SK-N-MC (cell line): Measurements from ENCODE around the gene NRAS.

Experiments
- DNase-seq: peaks from one replicate; pipeline ENCODE4 v3.0.0-alpha.2; 2011; ENCODE audit warnings: low read depth, low spot score
- H3K27ac ChIP-seq: fragments of 200-600 bp; sonication (generic); 2 replicates; pipeline ENCODE4 v1.5.1; 2016; ENCODE audit warnings: mixed run types
- H3K36me3 ChIP-seq: fragments of 200-600 bp; sonication (generic); 2 replicates; pipeline ENCODE4 v1.6.1; 2017; ENCODE audit warnings: antibody characterized with exemption, low read length, mixed read lengths; ENCODE audit not compliant: insufficient read depth
- H3K4me3 ChIP-seq: fragments of 200-600 bp; sonication (generic); 2 replicates; pipeline ENCODE4 v1.5.1; 2016
- H3K9ac ChIP-seq: fragments of 200-600 bp; sonication (generic); 2 replicates; pipeline ENCODE4 v1.8.0; 2017; ENCODE audit warnings: mixed run types, mixed read lengths; ENCODE audit not compliant: insufficient read length
- H3K9me3 ChIP-seq: fragments of 200-600 bp; sonication (generic); 2 replicates; pipeline ENCODE4 v1.6.1; 2017; ENCODE audit warnings: low read depth, mild to moderate bottlenecking, antibody characterized with exemption, low read length, moderate library complexity, mixed read lengths
- EZH2 ChIP-seq: fragments of 200-600 bp; sonication (generic); IDR thresholded peaks from one replicate; pipeline ENCODE4 v1.6.1; 2017; ENCODE audit warnings: antibody characterized with exemption
- FOXP2 ChIP-seq: optimal IDR thresholded peaks from 2 replicates; pipeline ENCODE3; 2011; ENCODE audit warnings: mild to moderate bottlenecking, moderate library complexity; ENCODE audit not compliant: insufficient read depth; ENCODE audit errors: extremely low read length, control extremely low read depth
- POLR2AphosphoS5 ChIP-seq: IDR thresholded peaks from 2 replicates; pipeline ENCODE4 v1.6.1; 2012; ENCODE audit warnings: mild to moderate bottlenecking, low read depth, low read length, borderline replicate concordance

The NRAS gene

GRCh38 chr1:114719424-114719787, 2.8 kb upstream of the NRAS start:
- H3K4me3 ChIP-seq = no peak overlapping the region
- TF ChIP-seq EZH2 = no peak
- no peak for TF ChIP-seq FOXP2
- TF ChIP-seq POLR2AphosphoS5 = no peak
- H3K27ac ChIP-seq = peak overlapping the region; percentile 68
- H3K36me3 ChIP-seq = peaks cover 85% of the 10 kb centered on the region
- H3K9ac ChIP-seq = no peak overlapping the region
- no peak for DNase-seq
- no peaks in the 10 kb centered on the region for H3K9me3 ChIP-seq

- TF ChIP-seq FOXP2 (no peak), EZH2 (no peak), POLR2AphosphoS5 (no peak; the same call in 1 of the 2 replicates)
- DNase-seq = no peak
- Histone ChIP-seq H3K4me3 (no peak overlapping the region), H3K9me3 (no peaks in the 10 kb centered on the region), H3K36me3 (peaks cover 85% of the 10 kb centered on the region), H3K27ac (peak overlapping the region; percentile 68), H3K9ac (no peak overlapping the region)
Observed at GRCh38 chr1:114718661-114719423, 2.3 kb upstream of the NRAS start.

DNA sequence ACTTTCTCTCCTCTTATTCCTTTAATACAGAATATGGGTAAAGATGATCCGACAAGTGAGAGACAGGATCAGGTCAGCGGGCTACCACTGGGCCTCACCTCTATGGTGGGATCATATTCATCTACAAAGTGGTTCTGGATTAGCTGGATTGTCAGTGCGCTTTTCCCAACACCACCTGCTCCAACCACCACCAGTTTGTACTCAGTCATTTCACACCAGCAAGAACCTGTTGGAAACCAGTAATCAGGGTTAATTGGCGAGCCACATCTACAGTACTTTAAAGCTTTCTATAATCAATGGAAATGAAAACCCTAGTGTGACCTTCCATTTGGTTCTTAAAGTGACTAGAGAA, 643 bp downstream of the NRAS start:
- DNase-seq = no peak
- Histone ChIP-seq H3K27ac (peak overlapping the region; percentile 94), H3K9ac (peak overlapping the region; percentile 99), H3K4me3 (peak overlapping the region; percentile 99), H3K36me3 (peaks cover 84% of the 10 kb centered on the region), H3K9me3 (no peaks in the 10 kb centered on the region)
- no peak for TF ChIP-seq EZH2
- TF ChIP-seq FOXP2 = no peak
- no peak for TF ChIP-seq POLR2AphosphoS5

- H3K4me3 ChIP-seq = no peak overlapping the region
- TF ChIP-seq FOXP2 (no peak), POLR2AphosphoS5 (no peak), EZH2 (no peak)
- peaks cover 79% of the 10 kb centered on the region for H3K36me3 ChIP-seq
- no peak overlapping the region; the same call in 1 of the 2 replicates for H3K27ac ChIP-seq
- DNase-seq = no peak
- no peaks in the 10 kb centered on the region for H3K9me3 ChIP-seq
- no peak overlapping the region for H3K9ac ChIP-seq
Observed at GRCh38 chr1:114712977-114713376, 3.6 kb downstream of the NRAS start.

- DNase-seq = no peak
- H3K9me3 ChIP-seq = no peaks in the 10 kb centered on the region
- H3K36me3 ChIP-seq = peaks cover 84% of the 10 kb centered on the region
- H3K4me3 ChIP-seq = no peak overlapping the region
- H3K9ac ChIP-seq = no peak overlapping the region
- H3K27ac ChIP-seq = no peak overlapping the region
- TF ChIP-seq POLR2AphosphoS5 (no peak), FOXP2 (no peak), EZH2 (no peak)
Observed at GRCh38 chr1:114710360-114710759, 6.2 kb downstream of the NRAS start.

GRCh38 chr1:114707604-114708003, 9.0 kb downstream of the NRAS start:
- DNase-seq = no peak
- Histone ChIP-seq H3K9me3 (no peaks in the 10 kb centered on the region), H3K9ac (no peak overlapping the region), H3K4me3 (no peak overlapping the region), H3K27ac (no peak overlapping the region), H3K36me3 (peaks cover 73% of the 10 kb centered on the region)
- no peak for TF ChIP-seq EZH2
- TF ChIP-seq FOXP2 = no peak
- no peak for TF ChIP-seq POLR2AphosphoS5

- H3K9ac ChIP-seq = no peak overlapping the region
- no peak overlapping the region for H3K27ac ChIP-seq
- no peaks in the 10 kb centered on the region for H3K9me3 ChIP-seq
- no peak overlapping the region for H3K4me3 ChIP-seq
- no peak for TF ChIP-seq EZH2
- TF ChIP-seq POLR2AphosphoS5 = no peak
- no peak for TF ChIP-seq FOXP2
- H3K36me3 ChIP-seq = peaks cover 36% of the 10 kb centered on the region
- no peak for DNase-seq
Observed at GRCh38 chr1:114703242-114703641, 13.3 kb downstream of the NRAS start.

DNA sequence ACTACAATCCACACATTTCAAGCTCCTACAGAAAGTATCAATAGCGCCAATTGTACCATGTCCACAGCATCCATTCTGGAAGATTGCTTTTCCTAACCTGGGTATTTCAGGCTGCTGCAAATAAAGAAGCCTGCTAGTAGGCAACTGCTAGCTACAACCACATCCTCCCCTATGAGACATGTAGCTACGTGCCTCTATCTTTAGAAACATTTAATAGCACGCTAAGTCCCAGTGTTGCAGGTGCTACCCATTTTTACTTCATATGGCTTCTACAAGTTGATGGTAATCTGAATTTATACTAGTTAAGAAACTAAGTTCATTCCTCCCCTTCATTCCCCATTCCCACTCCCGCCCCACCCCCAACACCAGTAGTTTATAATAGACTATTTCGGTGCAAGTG, 13.8 kb downstream of the NRAS start:
- Histone ChIP-seq H3K27ac (peak overlapping the region; percentile 37; the same call in 1 of the 2 replicates), H3K9me3 (no peaks in the 10 kb centered on the region), H3K4me3 (no peak overlapping the region), H3K36me3 (peaks cover 31% of the 10 kb centered on the region), H3K9ac (no peak overlapping the region)
- TF ChIP-seq FOXP2 (no peak), POLR2AphosphoS5 (no peak), EZH2 (no peak)
- no peak for DNase-seq

GRCh38 chr1:114701931-114702330, 14.6 kb downstream of the NRAS start:
- Histone ChIP-seq H3K9ac (no peak overlapping the region), H3K36me3 (peaks cover 23% of the 10 kb centered on the region), H3K4me3 (no peak overlapping the region), H3K9me3 (no peaks in the 10 kb centered on the region), H3K27ac (no peak overlapping the region)
- no peak for DNase-seq
- TF ChIP-seq POLR2AphosphoS5 (no peak), FOXP2 (no peak), EZH2 (no peak)
